A673 (cell line): ENCODE measurements around the gene SUSD4.

Experiments used
- CTCF ChIP-seq: fragments of 300-800, 200-600 bp; sonication (generic); conservative IDR thresholded peaks from 2 replicates; pipeline ENCODE4 v1.5.1; 2017; ENCODE audit warnings: low read depth, mild to moderate bottlenecking, antibody characterized with exemption, low read length, moderate library complexity, mixed read lengths
- EZH2 ChIP-seq: fragments of 200-600 bp; sonication (generic); IDR thresholded peaks from 2 replicates; pipeline ENCODE4 v1.6.1; 2017; ENCODE audit warnings: borderline replicate concordance, low read depth, mild to moderate bottlenecking, mixed read lengths, antibody characterized with exemption, low read length; ENCODE audit not compliant: poor library complexity, severe bottlenecking

GRCh38 chr1:223329252-223329651 is 34.7 kb downstream of the SUSD4 start:
- TF ChIP-seq CTCF (no peak), EZH2 (no peak)
